DMS153 (cell line): ENCODE measurements around the gene DEPDC5.

Source experiments
- DNase-seq: peaks from one replicate; lab custom pipeline; 2025; lab: John Stamatoyannopoulos, UW

Gene DEPDC5

DNA sequence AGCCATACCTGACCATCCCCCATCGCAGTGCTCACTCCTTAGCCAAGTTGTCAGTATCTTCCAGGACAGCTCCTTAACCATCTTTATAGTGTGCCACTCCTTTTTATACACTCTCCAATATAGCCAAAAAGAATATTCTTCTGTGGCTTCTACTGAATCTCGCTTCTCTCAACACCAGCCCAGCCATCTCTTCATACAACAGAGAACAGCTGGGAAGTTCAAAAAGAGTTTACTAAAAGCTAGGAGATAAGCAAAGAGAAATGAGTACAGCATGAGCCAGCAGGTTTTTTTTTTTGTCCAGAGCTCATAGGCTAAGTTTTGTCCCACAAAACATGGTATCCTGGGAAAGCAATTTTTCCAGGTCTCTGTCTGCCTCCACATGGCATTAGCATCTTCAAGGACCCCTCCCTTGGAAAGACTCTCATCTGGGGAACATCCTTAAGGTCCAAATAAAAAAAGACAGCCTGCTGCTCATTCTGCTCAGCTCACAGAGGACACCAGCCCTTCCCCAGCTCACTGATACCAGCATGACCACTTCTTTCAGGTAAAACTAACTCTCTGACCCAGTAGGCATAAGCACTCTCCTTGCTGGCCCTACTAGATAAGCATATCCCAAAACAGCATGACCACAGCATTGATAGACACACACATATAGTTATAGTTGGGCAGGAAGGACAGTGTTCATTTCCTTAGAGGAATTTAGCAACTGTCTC is 141.7 kb downstream of the DEPDC5 start:
- DNase-seq, result no peak

DNA sequence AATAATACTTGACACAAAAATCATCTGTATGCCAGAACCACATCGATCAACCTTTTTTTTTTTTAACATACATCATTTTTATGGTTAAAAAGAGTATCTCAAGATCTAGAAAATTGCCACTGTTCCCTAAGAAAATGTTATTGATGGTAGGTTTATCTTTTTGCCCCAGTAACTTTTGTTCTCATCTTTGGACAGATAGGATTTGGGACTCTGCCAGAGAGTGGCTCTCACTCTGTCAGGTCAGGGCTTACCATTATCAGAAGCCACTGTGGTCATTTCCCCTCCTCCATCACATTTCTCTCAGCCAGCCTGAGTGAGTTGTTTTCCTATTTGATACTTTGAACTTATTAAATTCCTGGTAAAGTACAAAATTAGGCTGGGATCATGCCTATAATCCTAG is 142.7 kb downstream of the DEPDC5 start:
- DNase-seq, result no peak

DNA sequence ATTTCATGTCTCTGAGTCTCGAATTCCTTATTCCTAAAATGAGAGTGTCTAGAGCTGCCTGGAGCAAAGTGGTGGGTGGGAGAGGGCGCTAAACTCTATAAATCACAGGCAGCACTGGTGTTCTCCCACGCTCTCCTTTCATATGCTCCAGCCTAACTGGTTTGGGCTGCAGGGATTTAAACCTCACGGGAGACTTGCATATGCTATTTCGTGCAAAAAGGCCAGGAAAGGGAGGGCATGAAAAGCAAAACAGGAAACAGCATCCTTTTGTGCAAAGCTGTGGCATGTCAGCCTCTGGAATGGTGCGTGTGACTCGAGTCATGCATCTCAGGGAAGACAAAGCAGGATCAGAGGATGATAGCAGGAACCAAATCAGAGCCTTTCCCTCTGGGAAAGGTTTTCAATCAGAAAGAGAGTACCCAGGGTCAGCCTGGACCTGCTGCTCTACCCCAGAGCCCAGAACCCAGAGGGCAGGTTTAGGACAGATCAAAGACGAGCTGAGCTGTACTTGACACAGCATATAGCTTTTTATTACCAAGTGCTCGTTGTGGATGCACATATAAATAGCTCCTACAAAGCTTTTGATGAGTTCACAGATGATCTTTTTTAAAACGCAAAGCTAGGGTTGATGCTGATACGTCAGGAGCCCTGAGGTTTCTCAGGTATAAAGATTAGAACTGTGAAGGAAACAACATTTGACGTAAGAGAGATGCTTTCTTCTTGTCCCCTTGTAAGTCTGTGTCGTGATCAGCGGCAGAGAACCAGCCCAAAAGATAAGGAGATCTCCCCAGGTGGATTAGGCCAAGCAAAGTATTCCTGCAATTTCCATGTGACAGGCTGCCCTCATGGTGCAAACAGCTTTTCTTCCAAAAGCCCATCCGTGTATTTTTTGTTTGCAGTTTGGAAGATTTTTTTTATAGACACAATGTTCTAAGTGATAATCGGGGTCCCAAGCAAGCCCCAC is 144.3 kb downstream of the DEPDC5 start:
- no peak for DNase-seq

DNA sequence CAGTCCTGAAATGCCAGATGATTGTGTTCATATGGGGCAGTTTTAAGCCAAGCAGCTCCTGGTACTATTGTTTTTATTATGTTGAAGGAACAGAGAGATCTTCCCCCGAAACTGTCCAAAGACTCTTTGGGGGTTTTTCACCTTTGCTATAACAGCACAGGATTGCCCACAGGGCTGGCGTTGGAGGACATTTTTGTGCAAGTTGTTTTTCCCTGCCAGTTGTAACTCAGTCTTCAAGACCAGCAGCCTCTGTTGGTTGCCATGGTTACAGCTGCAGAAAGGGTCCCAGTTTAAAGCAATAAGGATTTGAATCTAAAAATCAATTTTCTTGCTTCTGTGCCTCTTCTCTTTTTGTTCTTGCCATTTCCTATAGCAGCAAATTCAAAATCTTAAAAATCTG is 145.1 kb downstream of the DEPDC5 start:
- DNase-seq, result no peak

DNA sequence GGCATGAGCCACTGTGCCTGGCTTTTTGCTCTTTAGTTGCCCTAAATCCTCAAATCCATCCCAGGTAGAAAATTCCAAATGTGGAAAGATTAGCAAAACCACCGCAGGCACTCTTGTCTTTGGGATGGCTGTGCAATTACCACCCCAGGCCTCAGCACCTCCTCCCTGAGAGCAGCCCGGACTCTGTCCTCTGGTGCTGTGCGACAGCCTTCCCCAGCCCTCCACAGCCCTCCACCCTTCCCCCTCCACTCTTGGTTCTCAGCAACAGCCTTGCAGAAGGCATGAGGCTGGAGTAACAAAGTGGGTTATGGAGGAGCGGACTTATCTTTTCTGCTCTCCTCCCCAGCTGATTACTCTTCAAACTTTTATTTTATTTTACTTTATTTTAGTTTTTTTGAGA is 145.8 kb downstream of the DEPDC5 start:
- no peak for DNase-seq

DNA sequence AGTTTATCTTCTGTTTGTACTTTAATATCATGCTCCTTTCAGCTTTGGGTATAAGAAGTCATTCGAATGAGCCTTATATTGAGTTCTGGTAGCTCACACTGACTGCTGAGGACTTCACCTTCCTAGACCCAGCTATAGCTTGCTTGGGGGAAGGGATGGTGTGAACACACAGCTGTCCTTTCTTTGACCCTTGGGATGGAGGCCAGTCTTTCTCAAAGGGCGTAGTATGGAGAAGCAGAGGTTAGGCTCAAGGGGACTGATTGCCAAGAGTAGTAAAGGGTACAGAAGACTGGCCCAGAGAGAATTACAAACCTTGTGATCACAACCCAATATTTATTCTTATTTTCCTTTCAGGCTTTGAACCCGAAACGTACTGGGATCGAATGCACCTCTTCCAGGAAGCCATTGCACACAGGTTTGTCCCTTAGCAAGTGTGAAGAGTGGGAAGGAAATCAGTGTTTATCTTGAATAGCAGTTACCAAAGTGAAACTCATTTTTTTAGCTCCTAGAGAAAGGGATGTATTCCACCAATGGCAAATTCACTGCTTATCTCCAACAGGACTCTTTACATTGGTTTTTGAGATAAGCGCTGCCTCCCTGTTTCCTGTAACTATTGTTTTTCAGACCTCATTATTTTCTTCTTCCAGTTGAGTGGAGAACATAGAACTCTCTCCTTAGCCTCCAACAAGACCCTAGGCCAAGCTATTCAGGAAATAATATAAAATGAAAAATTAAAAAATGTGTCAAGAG is 147.7 kb downstream of the DEPDC5 start:
- DNase-seq, result no peak

DNA sequence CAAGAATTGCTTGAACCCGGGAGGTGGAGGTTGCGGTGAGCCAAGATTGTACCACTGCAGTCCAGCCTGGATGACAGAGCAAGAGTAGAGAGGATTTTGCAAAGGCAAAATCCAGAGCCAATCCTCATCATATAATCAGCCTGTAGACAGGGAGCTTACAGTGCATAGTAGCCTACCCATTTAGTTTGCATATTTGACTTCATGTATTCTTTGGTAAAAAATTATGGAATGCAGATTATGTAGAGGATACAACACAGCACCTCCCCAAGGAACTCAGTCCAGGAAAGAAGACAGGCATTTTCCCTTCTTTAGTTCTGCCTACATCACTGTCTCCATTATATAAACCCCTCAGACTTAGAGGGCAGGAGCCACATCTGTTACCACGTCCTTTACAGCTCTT is 150.8 kb downstream of the DEPDC5 start:
- no peak for DNase-seq

DNA sequence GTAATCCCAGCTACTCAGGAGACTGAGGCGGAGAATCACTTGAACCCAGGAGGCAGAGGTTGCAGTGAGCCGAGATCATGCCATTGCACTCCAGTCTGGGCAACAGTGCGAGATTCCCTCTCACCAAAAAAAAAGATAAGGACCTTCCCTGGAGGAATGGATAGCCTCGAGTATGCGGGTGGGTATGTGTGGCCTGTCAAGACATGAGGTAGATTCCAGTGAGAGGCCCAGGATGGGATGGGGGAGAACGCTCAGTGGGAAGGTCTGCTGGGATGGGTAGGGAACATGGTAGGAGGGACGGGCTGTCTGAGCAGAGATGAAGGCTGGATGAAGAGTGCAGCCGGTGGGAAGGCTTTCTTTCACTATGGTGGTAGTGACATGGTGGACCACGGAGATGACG is 151.5 kb downstream of the DEPDC5 start:
- no peak for DNase-seq

DNA sequence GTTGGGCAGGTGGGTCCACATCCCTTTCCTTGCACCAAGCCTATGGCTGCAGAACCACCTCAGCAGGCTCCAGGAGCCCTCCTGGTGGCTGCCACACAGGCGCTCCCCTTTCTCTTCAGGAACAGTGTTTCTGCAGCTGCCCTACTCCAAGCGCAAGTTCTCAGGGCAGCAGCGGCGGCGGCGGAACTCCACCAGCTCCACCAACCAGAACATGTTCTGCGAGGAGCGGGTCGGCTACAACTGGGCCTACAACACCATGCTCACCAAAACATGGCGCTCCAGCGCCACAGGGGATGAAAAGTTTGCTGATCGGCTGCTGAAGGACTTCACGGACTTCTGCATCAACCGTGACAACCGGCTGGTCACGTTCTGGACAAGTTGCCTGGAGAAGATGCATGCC is 152.3 kb downstream of the DEPDC5 start:
- DNase-seq, result no peak

DNA sequence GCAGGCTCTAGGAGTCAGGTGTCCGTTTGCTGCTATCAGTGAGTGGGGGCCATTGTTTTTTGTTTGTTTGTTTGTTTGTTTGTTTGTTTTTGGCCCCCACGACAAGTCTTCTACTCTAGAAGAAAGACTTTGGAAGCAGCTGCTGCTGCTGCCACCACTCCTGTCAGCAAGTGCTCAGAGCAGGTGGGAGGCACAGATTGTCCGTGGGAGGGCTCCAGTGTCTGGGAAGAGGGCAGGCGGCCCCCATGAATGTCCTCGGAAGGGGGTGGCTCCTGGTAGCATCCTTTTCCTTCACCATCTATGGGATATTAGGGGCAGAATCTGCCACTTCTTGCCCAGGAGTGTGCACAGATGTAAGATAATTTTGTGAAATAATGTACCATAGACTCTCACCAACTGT is 152.8 kb downstream of the DEPDC5 start:
- no peak for DNase-seq

DNA sequence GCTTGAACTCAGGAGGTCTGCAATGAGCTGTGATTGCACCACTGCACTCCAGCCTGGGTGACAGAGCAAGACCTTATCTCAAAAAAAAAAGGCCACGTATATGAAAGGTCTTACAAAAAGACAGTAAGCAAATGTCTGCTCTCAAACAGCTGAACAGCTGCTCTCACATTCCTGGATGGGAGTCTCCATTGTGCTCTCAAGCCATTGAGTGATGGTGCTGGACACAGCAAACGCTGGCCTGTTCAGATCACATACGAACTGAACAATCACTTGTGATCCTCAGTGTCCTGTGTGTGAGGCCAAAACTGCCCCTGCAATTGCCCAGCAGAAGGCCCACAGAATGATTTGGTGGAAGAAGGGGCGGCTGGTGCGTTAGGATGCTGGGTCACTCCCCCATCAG is 156.2 kb downstream of the DEPDC5 start:
- no peak for DNase-seq

DNA sequence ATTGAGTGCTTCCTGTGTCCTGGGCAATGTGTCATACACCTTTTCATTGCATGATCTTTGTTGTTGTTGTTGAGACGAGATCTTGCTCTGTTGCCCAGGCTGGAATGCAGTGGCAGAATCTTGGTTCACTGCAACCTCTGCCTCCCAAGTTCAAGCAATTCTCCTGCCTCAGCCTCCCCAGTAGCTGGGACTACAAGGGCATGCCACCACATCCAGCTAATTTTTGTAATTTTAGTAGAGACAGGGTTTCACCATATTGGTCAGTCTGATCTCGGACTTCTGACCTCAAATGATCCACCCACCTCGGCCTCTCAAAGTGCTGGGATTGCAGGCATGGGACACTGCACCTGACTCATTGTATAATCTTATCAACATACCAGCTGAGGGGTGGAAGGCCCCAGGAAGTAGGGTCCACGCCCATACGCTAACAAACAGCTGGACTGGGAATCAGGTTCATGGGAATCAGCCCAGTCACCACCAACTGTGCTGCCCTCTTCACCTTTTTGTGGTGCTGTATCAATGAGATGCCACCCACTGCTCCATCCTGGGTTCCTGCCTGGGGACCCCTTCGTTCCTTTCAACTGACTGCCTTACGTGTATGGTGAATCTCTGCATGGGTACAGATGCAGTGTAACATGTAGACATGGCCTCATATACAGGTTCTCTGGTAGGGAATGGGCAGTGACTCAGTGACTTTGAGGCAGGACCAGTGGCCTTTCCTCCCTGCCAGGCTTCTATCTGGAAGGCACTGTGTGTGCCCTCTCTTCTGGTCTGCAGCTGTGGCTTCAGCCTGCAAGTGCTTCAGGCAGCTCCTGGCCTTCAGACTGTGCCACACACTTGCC is 158.0 kb downstream of the DEPDC5 start:
- DNase-seq, result no peak

DNA sequence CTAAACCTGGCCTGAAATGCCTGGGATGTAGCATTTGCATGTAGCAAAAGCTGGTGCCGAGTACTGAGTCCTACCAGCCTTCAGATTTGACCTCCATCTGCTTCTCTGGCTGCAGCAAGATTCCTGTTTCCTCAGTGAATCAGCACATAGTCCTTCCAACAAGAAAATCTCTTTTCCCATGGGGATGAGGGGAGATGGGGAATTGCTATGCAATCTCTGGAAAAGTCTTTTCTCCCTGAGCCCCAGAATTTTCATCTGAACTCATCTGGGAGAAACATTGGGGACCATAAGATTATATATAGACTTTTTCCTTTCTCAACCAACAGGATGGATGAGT is 158.6 kb downstream of the DEPDC5 start:
- no peak for DNase-seq

DNA sequence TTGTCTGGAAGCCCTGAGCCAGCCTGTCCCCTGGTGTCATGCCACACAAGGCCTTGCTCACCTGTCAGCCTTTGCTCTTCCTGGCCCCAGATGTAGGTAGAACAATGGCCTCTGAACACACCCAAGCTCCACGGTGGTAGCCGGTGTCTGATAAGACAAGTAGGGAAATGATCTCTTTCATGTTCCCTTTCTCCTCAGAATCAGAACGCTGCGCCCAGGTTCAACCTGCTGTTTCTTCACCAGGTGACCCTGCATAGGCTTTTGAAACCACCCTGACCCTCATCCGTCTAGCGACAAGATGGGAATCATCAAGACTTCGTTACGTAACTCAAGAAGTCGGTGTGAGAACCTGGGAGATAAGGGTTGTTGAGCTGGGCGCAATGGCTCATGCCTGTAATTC is 161.8 kb downstream of the DEPDC5 start:
- DNase-seq, result no peak

DNA sequence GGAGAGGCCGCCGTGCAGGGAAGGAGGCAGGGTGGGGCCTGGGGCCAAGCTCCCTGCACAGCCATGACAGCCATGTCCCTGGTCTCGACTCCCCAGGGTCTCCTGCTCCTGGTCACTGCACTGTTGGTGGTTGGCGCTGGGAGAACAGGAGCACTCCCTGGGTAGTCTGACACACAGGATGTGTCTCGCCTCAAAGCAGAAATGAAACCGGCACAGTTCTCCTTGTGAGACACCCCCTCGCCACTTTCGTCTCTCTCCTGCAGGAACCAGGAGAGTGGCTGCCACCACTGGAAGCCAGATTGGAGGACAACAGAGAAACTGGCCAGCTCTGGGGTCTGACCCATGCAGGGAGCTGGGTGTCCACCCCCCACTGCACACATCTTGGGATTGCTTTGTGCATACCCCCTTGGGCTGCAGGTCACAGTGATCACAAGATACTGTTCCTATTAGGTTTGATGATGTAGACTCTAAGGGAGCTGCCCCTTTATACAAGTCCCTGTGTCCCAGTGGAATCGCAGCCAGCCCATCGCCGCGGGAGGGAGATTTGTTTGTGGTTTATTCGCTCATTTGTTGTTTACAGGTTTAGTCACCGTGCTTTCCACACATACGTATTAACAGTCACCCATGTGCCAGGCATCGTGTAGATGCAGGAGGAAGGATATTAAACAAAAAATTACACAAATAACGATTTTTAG is 163.6 kb downstream of the DEPDC5 start:
- DNase-seq, result no peak

DNA sequence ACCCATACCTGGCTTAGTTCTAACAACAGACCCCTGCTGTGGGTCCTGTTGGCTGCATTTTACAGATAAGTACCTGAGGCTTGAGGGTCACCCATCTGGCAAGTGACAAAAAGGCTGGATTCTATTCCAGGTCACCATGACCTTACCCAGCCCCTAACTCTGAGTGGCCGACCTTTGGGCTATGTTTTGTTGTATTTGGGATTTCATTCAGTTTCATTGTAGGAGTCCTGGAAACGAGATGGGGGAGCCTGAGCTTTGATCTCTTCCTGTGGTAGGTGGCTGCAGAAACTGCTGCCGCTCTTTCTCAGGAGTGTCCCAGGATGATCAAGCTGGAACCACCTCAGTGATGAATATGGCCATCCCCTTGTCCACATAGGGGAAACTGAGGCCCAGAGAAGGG is 165.9 kb downstream of the DEPDC5 start:
- DNase-seq, result no peak

DNA sequence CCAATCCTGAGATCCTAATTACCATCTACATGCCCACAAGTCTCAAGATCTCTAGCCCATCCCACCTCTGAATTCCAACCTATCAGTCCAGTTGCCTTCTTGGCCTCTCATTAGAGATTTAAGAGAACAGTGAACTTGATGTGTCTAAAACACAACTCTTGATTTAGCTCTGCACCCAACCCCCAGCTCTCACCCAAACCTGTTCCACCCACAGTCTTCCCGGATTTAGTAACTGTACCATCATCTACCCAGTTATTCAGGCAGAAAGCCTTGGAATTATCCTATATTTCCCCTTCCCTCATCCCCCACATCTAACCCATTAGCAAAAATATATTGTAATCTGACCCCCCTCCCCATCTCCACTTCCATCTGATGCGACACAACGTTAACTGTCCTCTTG is 166.5 kb downstream of the DEPDC5 start:
- no peak for DNase-seq

DNA sequence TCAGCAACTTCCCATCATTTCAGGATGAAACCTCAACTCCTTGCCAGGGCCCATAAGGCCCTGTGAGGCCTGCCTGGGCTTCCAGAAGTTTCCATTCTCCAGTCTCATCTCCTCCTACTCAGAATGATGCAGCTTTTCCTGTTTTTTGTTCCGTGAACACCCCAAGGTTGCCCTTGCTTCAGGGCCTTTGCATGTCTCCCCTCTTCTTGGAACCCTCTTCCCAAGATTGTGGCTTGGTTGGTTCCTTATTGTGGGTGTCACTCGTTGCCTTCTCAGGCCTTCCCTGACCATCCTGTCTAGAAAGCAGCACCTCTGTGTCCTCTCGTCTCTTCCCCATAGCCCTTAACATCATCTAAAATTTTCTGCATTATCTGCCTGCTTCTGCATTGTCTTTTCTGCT is 167.3 kb downstream of the DEPDC5 start:
- no peak for DNase-seq

DNA sequence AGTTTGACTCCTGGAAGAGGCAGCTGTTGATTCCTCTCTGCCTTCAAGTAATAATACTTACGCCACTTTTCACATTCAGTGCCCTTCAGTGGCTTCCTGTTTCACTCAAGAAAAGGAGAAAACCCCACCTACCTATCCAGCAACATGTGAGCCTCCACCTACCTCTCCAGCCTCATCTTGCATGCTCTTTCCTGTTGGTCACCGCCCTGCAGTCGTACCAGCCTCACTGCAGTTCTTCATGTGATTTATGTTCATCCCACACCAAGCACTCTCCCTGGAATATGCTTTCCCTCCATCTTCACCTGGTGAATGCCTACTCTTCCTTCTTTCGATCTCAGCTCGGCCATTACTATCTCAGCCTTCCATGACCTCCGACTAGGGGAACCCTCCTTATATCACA is 168.7 kb downstream of the DEPDC5 start:
- no peak for DNase-seq

DNA sequence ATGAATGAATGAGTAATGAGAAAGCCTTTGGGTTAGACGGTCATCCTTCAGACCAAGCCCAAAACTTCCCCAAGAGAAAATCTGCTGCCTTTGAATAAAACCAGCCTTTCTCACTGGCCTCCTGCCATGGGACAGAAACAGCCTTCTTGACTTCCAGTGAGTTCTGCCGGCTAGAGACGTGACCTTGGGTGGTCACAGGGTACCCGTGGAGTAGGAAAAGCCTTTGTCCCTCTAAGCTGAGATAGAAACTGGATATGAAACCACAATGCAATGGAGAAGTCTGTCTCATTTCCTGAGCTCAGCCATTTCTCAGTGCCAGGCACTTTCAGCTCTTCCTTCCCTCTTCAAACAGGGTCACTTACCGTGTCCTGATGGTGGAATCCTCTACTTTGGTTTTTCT is 169.3 kb downstream of the DEPDC5 start:
- no peak for DNase-seq

DNA sequence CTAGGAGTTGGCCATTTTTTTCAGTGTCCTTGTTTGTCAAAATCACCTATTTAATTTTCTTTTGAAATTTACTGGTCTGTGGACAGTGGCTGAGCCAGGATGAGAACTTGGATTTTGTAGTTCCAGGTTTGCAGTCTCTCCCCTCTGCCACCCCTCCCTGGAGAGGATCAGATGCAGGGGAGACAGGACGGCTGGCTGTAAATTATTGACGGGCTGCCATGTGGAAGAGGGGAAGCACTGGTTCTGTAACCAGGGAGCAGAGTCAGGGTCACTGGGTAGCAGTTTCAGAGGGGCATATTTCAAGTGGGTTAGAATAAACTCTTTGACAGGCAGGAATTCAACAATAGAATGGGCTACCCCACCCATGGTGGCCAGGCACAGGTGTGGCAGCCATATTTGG is 169.9 kb downstream of the DEPDC5 start:
- no peak for DNase-seq
